Measurements from ENCODE around the gene TTLL8. TPM values are rescaled to one million over a fixed set of nuclear protein-coding genes. Genes with fewer than 3 reads are reported as not detected.

Gene TTLL8
- total RNA-seq, 1 experiment from 2014 or later = not detected

DNA sequence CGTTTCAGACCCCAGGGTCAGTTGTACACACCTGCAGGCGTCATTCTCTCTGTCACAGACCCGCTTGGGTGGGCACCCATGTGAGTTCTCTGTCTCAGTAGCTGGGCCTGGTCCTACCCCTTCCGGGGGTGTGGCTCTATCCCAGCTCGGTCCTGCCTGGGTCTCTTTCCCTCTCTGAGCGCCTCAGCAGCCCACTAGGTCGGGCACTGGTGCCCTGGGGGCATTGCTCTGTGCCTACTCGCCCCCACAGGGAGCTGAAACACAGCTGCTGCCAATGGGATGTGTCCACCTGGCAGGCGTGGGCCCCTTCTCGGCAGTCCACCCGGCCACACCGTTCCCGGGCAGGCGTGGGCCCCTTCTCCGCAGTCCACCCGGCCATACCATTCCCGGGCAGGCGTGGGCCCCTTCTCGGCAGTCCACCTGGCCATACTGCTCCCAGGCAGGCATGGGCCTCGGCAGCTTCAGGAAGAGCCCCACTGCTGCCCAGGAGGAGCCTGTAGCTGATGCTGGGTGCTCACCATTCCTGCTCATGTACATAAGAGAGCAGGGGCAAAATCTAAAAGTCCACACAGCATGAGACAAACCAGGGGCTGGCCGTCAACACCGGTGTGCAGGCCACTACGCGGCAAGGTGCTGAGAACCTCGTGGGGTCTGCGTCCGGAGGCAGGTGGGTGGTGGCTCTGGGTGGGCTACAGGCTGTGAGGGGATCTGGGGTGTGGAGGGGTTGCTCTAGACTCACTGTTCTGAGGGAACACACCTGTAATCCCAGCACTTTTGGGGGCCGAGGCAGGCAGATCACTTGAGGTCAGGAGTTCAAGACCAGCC is 14.8 kb upstream of the TTLL8 start:
- Histone ChIP-seq H3K27me3 (ENCODE audit: insufficient read depth, low read length) (no peaks in the 10 kb centered on the region), H3K79me1 (ENCODE audit: insufficient read depth, low read depth, low read length, poor library complexity, severe bottlenecking) (no peaks in the 10 kb centered on the region), H3K4ac (ENCODE audit: low read depth, low read length) (no peak overlapping the region), H3K4me2 (ENCODE audit: insufficient read depth, insufficient read length, low read length) (no peak overlapping the region), H3K9ac (ENCODE audit: extremely low read depth, insufficient read length, low read length) (no peak overlapping the region), H2BK5ac (ENCODE audit: insufficient read length, low read length) (no peak overlapping the region), H2BK15ac (ENCODE audit: low read depth, low read length) (no peak overlapping the region), H3K79me2 (ENCODE audit: insufficient read depth, low read length) (no peaks in the 10 kb centered on the region), H3K23ac (ENCODE audit: insufficient read length, low read depth, low read length) (no peak overlapping the region), H2AK5ac (ENCODE audit: insufficient read length, low read length) (no peak overlapping the region), H3K56ac (ENCODE audit: insufficient read length, low read depth, low read length) (no peak overlapping the region), H3K23me2 (ENCODE audit: insufficient read length, low read depth, low read length, poor library complexity, severe bottlenecking) (no peaks in the 10 kb centered on the region), H3K4me1 (ENCODE audit: insufficient read depth, low read length) (no peaks in the 10 kb centered on the region), H2AFZ (ENCODE audit: low read length) (no peak overlapping the region), H3K27ac (ENCODE audit: insufficient read length, low read depth, low read length) (no peak overlapping the region), H2BK20ac (ENCODE audit: low read depth, low read length, poor library complexity, severe bottlenecking) (no peak overlapping the region), H3T11ph (ENCODE audit: low read length) (no peak overlapping the region), H2BK12ac (ENCODE audit: insufficient read length, low read depth, low read length) (no peak overlapping the region), H4K20me1 (ENCODE audit: control insufficient read depth, insufficient read depth, insufficient read length) (no peaks in the 10 kb centered on the region), H4K8ac (replicated peaks; ENCODE audit: insufficient read length, low read depth, low read length) (no peak overlapping the region), H4K5ac (ENCODE audit: insufficient read length, low read depth, low read length) (no peak overlapping the region), H3K18ac (ENCODE audit: insufficient read length, low read depth, low read length) (no peak overlapping the region), H3K9me3 (ENCODE audit: control insufficient read depth, low read depth, low read length) (no peaks in the 10 kb centered on the region), H4K91ac (ENCODE audit: insufficient read length, low read depth, low read length) (no peak overlapping the region), H2BK120ac (ENCODE audit: low read depth, low read length, poor library complexity, severe bottlenecking) (no peak overlapping the region), H3K14ac (ENCODE audit: insufficient read depth, low read length) (no peak overlapping the region)
- no peak overlapping the region for H3K27ac Mint-ChIP-seq
- DNase-seq = no peak
- no peak overlapping the region for H3K4me3 Mint-ChIP-seq
- WGBS (ENCODE audit: extremely low coverage, insufficient read length, low lambda C conversion rate) = no CpG with 5 or more reads among the region's 28 CpGs
- no peaks in the 10 kb centered on the region for H3K9me3 Mint-ChIP-seq
- TF ChIP-seq, protein P1, sequence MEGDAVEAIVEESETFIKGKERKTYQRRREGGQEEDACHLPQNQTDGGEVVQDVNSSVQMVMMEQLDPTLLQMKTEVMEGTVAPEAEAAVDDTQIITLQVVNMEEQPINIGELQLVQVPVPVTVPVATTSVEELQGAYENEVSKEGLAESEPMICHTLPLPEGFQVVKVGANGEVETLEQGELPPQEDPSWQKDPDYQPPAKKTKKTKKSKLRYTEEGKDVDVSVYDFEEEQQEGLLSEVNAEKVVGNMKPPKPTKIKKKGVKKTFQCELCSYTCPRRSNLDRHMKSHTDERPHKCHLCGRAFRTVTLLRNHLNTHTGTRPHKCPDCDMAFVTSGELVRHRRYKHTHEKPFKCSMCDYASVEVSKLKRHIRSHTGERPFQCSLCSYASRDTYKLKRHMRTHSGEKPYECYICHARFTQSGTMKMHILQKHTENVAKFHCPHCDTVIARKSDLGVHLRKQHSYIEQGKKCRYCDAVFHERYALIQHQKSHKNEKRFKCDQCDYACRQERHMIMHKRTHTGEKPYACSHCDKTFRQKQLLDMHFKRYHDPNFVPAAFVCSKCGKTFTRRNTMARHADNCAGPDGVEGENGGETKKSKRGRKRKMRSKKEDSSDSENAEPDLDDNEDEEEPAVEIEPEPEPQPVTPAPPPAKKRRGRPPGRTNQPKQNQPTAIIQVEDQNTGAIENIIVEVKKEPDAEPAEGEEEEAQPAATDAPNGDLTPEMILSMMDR (conservative IDR thresholded peaks at IDR 0.05) = no peak
- H3K36me3 Mint-ChIP-seq (ENCODE audit: insufficient read depth in 1 of 3, low read depth in 3 of 3) = no peaks in the 10 kb centered on the region
- H3K4me1 Mint-ChIP-seq = 0 out of 4 replicates have a peak, but pooled peaks cover 0 to 8% of the 10 kb centered on the region in 2 experiments
- H3K27me3 Mint-ChIP-seq (ENCODE audit: low read depth) = peaks cover 1% of the 10 kb centered on the region; the same call in 1 of the 2 replicates
